H1 (cell line): ENCODE measurements around the gene BORCS6. TPM values are rescaled to one million over a fixed set of nuclear protein-coding genes. Genes with fewer than 3 reads are reported as not detected.

Source experiments
- CTCF ChIA-PET: fragments of 300-600 bp; sonication (Branson Sonifier 250); formaldehyde crosslinking; loops from one replicate; lab custom pipeline; 2021; ENCODE audit not compliant: partially characterized antibody; lab: Charles Lee
- POLR2A ChIA-PET: fragments of 300-600 bp; sonication (Branson Sonifier 250); formaldehyde crosslinking; loops from one replicate; lab custom pipeline; 2021; ENCODE audit warnings: inconsistent platforms; ENCODE audit not compliant: partially characterized antibody; lab: Charles Lee
- DNase-seq, 2 experiments: peaks; one replicate each; pipeline versions ENCODE4 v3.0.0 to v3.0.0-alpha.2; 2010 to 2022; ENCODE audit warnings: low spot score in 2 of 2, low read depth in 1 of 2, mixed read lengths in 1 of 2
- FAIRE-seq: peaks from 2 replicates; lab custom pipeline; 2011; peaks lifted over from hg19 to GRCh38; lab: Jason Lieb, UNC
- H2AFZ ChIP-seq: 2 replicates; pipeline ENCODE4 v1.8.1; 2012; ENCODE audit warnings: low read length, inconsistent platforms
- H2AK5ac ChIP-seq: 2 replicates; pipeline ENCODE4 v1.6.1; 2013; ENCODE audit warnings: low read depth, low read length
- H2BK120ac ChIP-seq: replicated peaks from 2 replicates; pipeline ENCODE3; 2013; ENCODE audit warnings: low read depth, low read length, inconsistent platforms
- H2BK12ac ChIP-seq: 2 replicates; pipeline ENCODE4 v1.6.1; 2013; ENCODE audit warnings: low read depth, low read length
- H2BK15ac ChIP-seq: 2 replicates; pipeline ENCODE4 v1.6.1; 2013; ENCODE audit warnings: low read length
- H2BK20ac ChIP-seq: 2 replicates; pipeline ENCODE4 v1.6.1; 2013; ENCODE audit warnings: low read length
- H2BK5ac ChIP-seq: 2 replicates; pipeline ENCODE4 v1.6.1; 2013; ENCODE audit warnings: low read depth, low read length
- H3K14ac ChIP-seq: 2 replicates; pipeline ENCODE4 v1.6.1; 2013; ENCODE audit warnings: inconsistent platforms; ENCODE audit not compliant: insufficient read length
- H3K18ac ChIP-seq: 2 replicates; pipeline ENCODE4 v1.6.1; 2013; ENCODE audit warnings: low read length; ENCODE audit errors: extremely low read depth
- H3K23ac ChIP-seq: 2 replicates; pipeline ENCODE4 v1.6.1; 2013; ENCODE audit warnings: inconsistent platforms; ENCODE audit not compliant: insufficient read length
- H3K23me2 ChIP-seq: 2 replicates; pipeline ENCODE4 v1.6.1; 2013; ENCODE audit warnings: low read depth, low read length
- H3K27ac ChIP-seq: 2 replicates; pipeline ENCODE4 v1.6.1; 2011; ENCODE audit warnings: low read depth, low read length, inconsistent platforms
- H3K27me3 ChIP-seq, 4 experiments: replicated peaks in 1 of 4; 1 replicate in 1 of 4; 2 replicates in 3 of 4; pipeline versions ENCODE4 v1.6.1 to v1.8.1; 2011 to 2013; ENCODE audit warnings: low read length in 3 of 4, mild to moderate bottlenecking in 3 of 4, inconsistent platforms in 2 of 4, mixed read lengths in 2 of 4, moderate library complexity in 1 of 4; ENCODE audit not compliant: control insufficient read depth in 3 of 4, insufficient read depth in 3 of 4; ENCODE audit errors: extremely low read depth in 1 of 4
- H3K36me3 ChIP-seq, 4 experiments: 2 replicates each; pipeline versions ENCODE4 v1.6.1 to v1.8.1; 2011 to 2013; ENCODE audit warnings: mild to moderate bottlenecking in 4 of 4, low read length in 3 of 4, moderate library complexity in 2 of 4, control low read depth in 1 of 4, inconsistent platforms in 1 of 4; ENCODE audit not compliant: insufficient read depth in 4 of 4, control insufficient read depth in 2 of 4
- H3K4ac ChIP-seq: replicated peaks from 2 replicates; pipeline ENCODE3; 2013; ENCODE audit warnings: low read length, low read depth, mixed read lengths, inconsistent platforms; ENCODE audit not compliant: insufficient read length
- H3K4me1 ChIP-seq, 4 experiments: replicated peaks in 1 of 4; 1 replicate in 1 of 4; 2 replicates in 3 of 4; pipeline versions ENCODE4 v1.6.1 to v1.8.1; 2011 to 2013; ENCODE audit warnings: low read length in 3 of 4, inconsistent platforms in 2 of 4, mixed read lengths in 1 of 4; ENCODE audit not compliant: insufficient read depth in 4 of 4, control insufficient read depth in 3 of 4
- H3K4me2 ChIP-seq, 2 experiments: 2 replicates each; pipeline versions ENCODE4 v1.6.1 to v1.8.1; 2011 to 2013; ENCODE audit warnings: low read depth in 2 of 2, low read length in 2 of 2, control low read depth in 1 of 2, inconsistent platforms in 1 of 2, mild to moderate bottlenecking in 1 of 2; ENCODE audit not compliant: insufficient read depth in 1 of 2
- H3K4me3 ChIP-seq, 4 experiments: fragments of 200-600, 300-600 bp in 1 of 4; sonication (generic), shearing (Covaris generic), sonication (Bioruptor Twin) in 1 of 4; 2 replicates each; pipeline versions ENCODE4 v1.5.1 to v1.8.1; 2011 to 2016; ENCODE audit warnings: low read length in 4 of 4, low read depth in 3 of 4, control low read depth in 2 of 4, inconsistent platforms in 2 of 4, mild to moderate bottlenecking in 2 of 4, mixed read lengths in 1 of 4, moderate library complexity in 1 of 4; ENCODE audit not compliant: insufficient read depth in 2 of 4; ENCODE audit errors: extremely low read depth in 1 of 4
- H3K56ac ChIP-seq: replicated peaks from 2 replicates; pipeline ENCODE3; 2013; ENCODE audit warnings: low read depth, mild to moderate bottlenecking, mixed read lengths, low read length, inconsistent platforms; ENCODE audit not compliant: insufficient read length
- H3K79me1 ChIP-seq: 2 replicates; pipeline ENCODE4 v1.6.1; 2013; ENCODE audit warnings: low read depth, low read length, control low read depth
- H3K79me2 ChIP-seq, 2 experiments: 2 replicates each; pipeline versions ENCODE4 v1.6.1 to v1.8.1; 2012 to 2013; ENCODE audit warnings: low read length in 2 of 2, mild to moderate bottlenecking in 2 of 2, inconsistent platforms in 1 of 2; ENCODE audit not compliant: insufficient read depth in 2 of 2, control insufficient read depth in 1 of 2
- H3K9ac ChIP-seq, 4 experiments: replicated peaks in 1 of 4; 1 replicate in 1 of 4; 2 replicates in 3 of 4; pipeline versions ENCODE4 v1.6.1 to v1.8.1; 2011 to 2013; ENCODE audit warnings: low read depth in 3 of 4, low read length in 3 of 4, control low read depth in 2 of 4, mild to moderate bottlenecking in 2 of 4, moderate library complexity in 2 of 4, inconsistent platforms in 1 of 4; ENCODE audit errors: extremely low read depth in 1 of 4
- H3K9me3 ChIP-seq, 2 experiments: 2 replicates each; pipeline versions ENCODE4 v1.6.1 to v1.8.1; 2012 to 2013; ENCODE audit warnings: mild to moderate bottlenecking in 2 of 2, moderate library complexity in 2 of 2, control low read depth in 1 of 2, inconsistent platforms in 1 of 2, low read depth in 1 of 2, low read length in 1 of 2, mixed read lengths in 1 of 2; ENCODE audit not compliant: insufficient read depth in 2 of 2
- H4K20me1 ChIP-seq, 2 experiments: replicated peaks in 1 of 2; 2 replicates each; pipeline versions ENCODE3 to v1.8.1; 2011 to 2013; ENCODE audit warnings: inconsistent platforms in 2 of 2, low read length in 2 of 2, mild to moderate bottlenecking in 1 of 2; ENCODE audit not compliant: insufficient read depth in 2 of 2, control insufficient read depth in 1 of 2
- H4K5ac ChIP-seq: 2 replicates; pipeline ENCODE4 v1.6.1; 2013; ENCODE audit warnings: low read length, low read depth, mixed read lengths, inconsistent platforms; ENCODE audit not compliant: insufficient read length
- H4K8ac ChIP-seq: 2 replicates; pipeline ENCODE4 v1.8.0; 2013; ENCODE audit warnings: mild to moderate bottlenecking, moderate library complexity, low read length, inconsistent platforms; ENCODE audit not compliant: insufficient read depth; ENCODE audit errors: extremely low read depth
- H4K91ac ChIP-seq: replicated peaks from 2 replicates; pipeline ENCODE3; 2013; ENCODE audit warnings: low read length, mixed read lengths, inconsistent platforms; ENCODE audit not compliant: insufficient read length
- MAFK ChIP-seq: IDR thresholded peaks from 2 replicates; pipeline ENCODE4 v1.6.1; 2012; ENCODE audit warnings: low read depth, mild to moderate bottlenecking, improper control_type of control experiment, low read length
- POLR2A ChIP-seq, 2 experiments: IDR thresholded peaks; 1 replicate in 1 of 2; 2 replicates in 1 of 2; pipeline ENCODE4 v1.6.1; 2011; ENCODE audit warnings: low read depth in 2 of 2, low read length in 2 of 2, mild to moderate bottlenecking in 2 of 2; ENCODE audit errors: control extremely low read depth in 1 of 2
- WGBS, 2 experiments: shearing (Covaris generic) in 1 of 2; methylation state at CpG; one replicate each; pipeline versions ENCODE4 v1.1.6 to v1.1.7; 2013 to 2015; ENCODE audit warnings: low lambda C conversion rate in 2 of 2, mixed read lengths in 2 of 2, inconsistent platforms in 1 of 2, low coverage in 1 of 2, missing lambda C conversion rate in 1 of 2; ENCODE audit not compliant: insufficient replicate concordance in 2 of 2, insufficient coverage in 1 of 2, insufficient read length in 1 of 2; ENCODE audit errors: extremely low coverage in 1 of 2, missing lambda C conversion rate in 1 of 2; 5-methylcytosine and 5-hydroxymethylcytosine counted together
- polyA plus RNA-seq, 7 experiments: library from polyadenylated mRNA; depleted of rRNA in 3 of 7; stranded (reverse) in 5 of 7; unstranded in 2 of 7; fragments of >200 nt in 5 of 7; fragments of 200-250 nt in 2 of 7; gene quantifications; 1 replicate in 5 of 7; 2 replicates in 1 of 7; 4 replicates in 1 of 7; pipeline versions ENCODE4 v1.2.1 to v1.2.3, GENCODE V29; 2011 to 2013; ENCODE audit warnings: missing spikeins in 2 of 7, mixed read lengths in 2 of 7
- total RNA-seq: library from RNA; stranded (reverse); fragmentation: NEBNext Ultra II Directional; extraction: Animal tissue kit (Norgen Biotek cat#: 25700); gene quantifications from 2 replicates; pipeline ENCODE4 v1.2.1, GENCODE V29; 2021

The BORCS6 gene
- total and polyA plus RNA-seq, 2 of the 8 experiments (the other 6 are each of a cell fraction or from before 2014, with no cell fraction given), result 3.3 to 3.6 TPM

DNA sequence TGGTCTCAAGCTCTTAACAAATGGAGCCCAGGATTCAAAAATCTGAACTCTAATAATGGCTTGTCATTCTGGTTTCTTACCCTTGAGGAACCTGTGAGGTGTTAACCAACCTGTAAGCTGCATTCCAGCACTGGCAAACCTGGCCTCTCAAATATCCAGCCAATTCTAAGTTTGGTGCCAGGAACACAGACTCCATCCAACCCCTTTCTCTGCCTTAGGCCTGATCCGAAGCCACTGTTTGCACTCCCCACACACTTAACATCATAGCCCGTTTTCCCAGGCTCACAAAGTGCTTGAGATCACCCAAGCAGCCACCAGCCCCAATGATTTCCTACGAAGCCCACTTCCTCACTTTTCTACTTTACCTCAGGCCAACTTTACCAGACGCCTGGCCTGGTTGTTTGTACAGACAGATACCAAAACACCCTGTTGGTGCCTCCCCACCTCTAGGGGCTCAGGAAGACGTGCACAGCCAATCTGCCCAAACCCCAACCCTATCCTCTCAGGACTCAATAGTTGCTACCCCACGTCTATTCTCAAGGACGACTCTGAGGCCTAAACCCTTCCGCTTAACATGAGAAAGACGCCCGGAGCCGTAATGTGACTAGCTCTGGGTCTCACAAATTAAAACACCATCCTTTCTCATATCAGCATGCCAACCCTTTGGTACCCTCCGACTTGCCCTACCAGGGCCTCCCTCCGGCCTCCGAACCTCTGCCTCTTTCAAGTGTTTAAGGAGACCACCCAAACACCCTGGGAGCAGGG is 34.6 kb downstream of the BORCS6 start:
- peaks cover 0 to under 1% of the 10 kb centered on the region in 2 experiments; a peak in 1 of 4 replicates for H3K79me2 ChIP-seq
- no peaks in the 10 kb centered on the region for H3K9me3 ChIP-seq
- H2BK5ac ChIP-seq, result peak overlapping the region; percentile 94; the same call in 1 of the 2 replicates
- peaks cover 12 to 33% (median 19%) of the 10 kb centered on the region in 4 experiments for H3K4me1 ChIP-seq
- peak overlapping the region; percentile 96; the same call in 1 of the 2 replicates for H4K8ac ChIP-seq
- peak overlapping the region; percentile 89; the same call in 1 of the 2 replicates for H3K27ac ChIP-seq
- H4K20me1 ChIP-seq, result peaks cover 0 to 7% of the 10 kb centered on the region in 2 experiments
- 48% methylated on average over 14 of the region's 14 CpGs; no CpG with 5 or more reads in 1 of the 2 experiments for WGBS, 2 experiments
- H3K23ac ChIP-seq, result no peak overlapping the region
- no peak overlapping the region for H2BK120ac ChIP-seq
- H4K91ac ChIP-seq, result no peak overlapping the region
- peaks cover 6% of the 10 kb centered on the region; the same call in 1 of the 2 replicates for H3K79me1 ChIP-seq
- DNase-seq (no peak), FAIRE-seq (no peak)
- H4K5ac ChIP-seq, result no peak overlapping the region
- POLR2A ChIA-PET, result interaction anchor here (1.0 to 15.7 kb wide), 12 partner anchors 8 to 468 kb away, joined by 3 to 289 read pairs (median 8); partner anchors contain the start of genes ALOXE3, AURKB, CTC1 and HES7
- H3K27me3 ChIP-seq, result no peaks in the 10 kb centered on the region
- peak overlapping the region; percentile 91; the same call in 1 of the 2 replicates for H2BK12ac ChIP-seq
- H2BK20ac ChIP-seq, result no peak overlapping the region
- no peak overlapping the region for H2AFZ ChIP-seq
- peaks cover 21% of the 10 kb centered on the region for H3K23me2 ChIP-seq
- no peak overlapping the region for H3K14ac ChIP-seq
- 0 out of 8 replicates have a peak, but pooled peaks cover 0 to 3% (median 1%) of the 10 kb centered on the region in 4 experiments for H3K36me3 ChIP-seq
- CTCF ChIA-PET, result interaction anchor here (1.2 to 10.3 kb wide), 4 partner anchors 12 to 76 kb away, joined by 3 to 133 read pairs (median 29); partner anchors contain the start of gene ALOXE3
- H3K56ac ChIP-seq, result no peak overlapping the region
- H3K9ac ChIP-seq, result peak overlapping the region; percentile 14 to 98 (median 88); a peak in 6 of 7 replicates
- no peak overlapping the region for H3K4ac ChIP-seq
- H2BK15ac ChIP-seq, result no peak overlapping the region
- H2AK5ac ChIP-seq, result peak overlapping the region; percentile 93; the same call in 1 of the 2 replicates
- H3K4me2 ChIP-seq, result peak overlapping the region; percentile 96 to 100
- TF ChIP-seq POLR2A (IDR thresholded peaks at IDR 0.05; ENCODE audit: control extremely low read depth in 1 of 2, low read depth in 2 of 2, low read length in 2 of 2) (peak in 1 of 2 experiments; percentile 28; a peak in 1 of 3 replicates), MAFK (no peak)
- H3K18ac ChIP-seq, result no peak overlapping the region
- H3K4me3 ChIP-seq, result peak overlapping the region; percentile 76 to 93 (median 85)
